H1 (cell line): ENCODE measurements around the gene HDAC6.

Source experiments
- CREB1 ChIP-seq: IDR thresholded peaks from 2 replicates; pipeline ENCODE4 v1.6.1; 2012; ENCODE audit warnings: inconsistent platforms
- CTCF ChIP-seq, 3 experiments: IDR thresholded peaks; 1 replicate in 2 of 3; 2 replicates in 1 of 3; pipeline versions ENCODE4 v1.5.1 to v1.6.1; 2011; ENCODE audit warnings: low read length in 3 of 3, mild to moderate bottlenecking in 3 of 3, inconsistent platforms in 2 of 3, low read depth in 1 of 3, moderate library complexity in 1 of 3; ENCODE audit not compliant: insufficient read depth in 1 of 3; ENCODE audit errors: control extremely low read depth in 1 of 3
- EGR1 ChIP-seq: IDR thresholded peaks from 2 replicates; pipeline ENCODE4 v1.6.1; 2011; ENCODE audit warnings: low read depth, low read length, borderline replicate concordance
- EP300 ChIP-seq, 2 experiments: IDR thresholded peaks; 1 replicate in 1 of 2; 2 replicates in 1 of 2; pipeline ENCODE4 v1.6.1; 2011 to 2012; ENCODE audit warnings: low read depth in 2 of 2, low read length in 2 of 2, mild to moderate bottlenecking in 2 of 2, borderline replicate concordance in 1 of 2, inconsistent platforms in 1 of 2, moderate library complexity in 1 of 2
- POLR2AphosphoS5 ChIP-seq: IDR thresholded peaks from 2 replicates; pipeline ENCODE4 v1.6.1; 2011; ENCODE audit warnings: low read depth, low read length
- POU5F1 ChIP-seq: IDR thresholded peaks from 2 replicates; pipeline ENCODE4 v1.6.1; 2011; ENCODE audit warnings: low read depth, mild to moderate bottlenecking, low read length, moderate library complexity
- ZNF274 ChIP-seq: IDR thresholded peaks from 2 replicates; pipeline ENCODE4 v1.7.0; 2012; ENCODE audit warnings: low read length, borderline replicate concordance; ENCODE audit errors: extremely low read depth
- TF ChIP-seq, protein P1 (sequence below): IDR thresholded peaks from 2 replicates; pipeline ENCODE4 v1.6.1; 2012; ENCODE audit warnings: inconsistent platforms

- TF ChIP-seq CTCF (IDR thresholded peaks at IDR 0.05; ENCODE audit: control extremely low read depth in 1 of 3, insufficient read depth in 1 of 3, low read depth in 1 of 3, low read length in 3 of 3), result no peak
- TF ChIP-seq EP300 (IDR thresholded peaks at IDR 0.05; ENCODE audit: borderline replicate concordance in 1 of 2, low read depth in 2 of 2, low read length in 2 of 2), result no peak
- no peak for TF ChIP-seq POLR2AphosphoS5
- TF ChIP-seq CREB1, result no peak
- no peak for TF ChIP-seq ZNF274
- TF ChIP-seq EGR1, result no peak
- TF ChIP-seq POU5F1, result no peak
- TF ChIP-seq, protein P1, sequence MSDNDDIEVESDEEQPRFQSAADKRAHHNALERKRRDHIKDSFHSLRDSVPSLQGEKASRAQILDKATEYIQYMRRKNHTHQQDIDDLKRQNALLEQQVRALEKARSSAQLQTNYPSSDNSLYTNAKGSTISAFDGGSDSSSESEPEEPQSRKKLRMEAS, result no peak
Observed at GRCh38 chrX:48772602-48773001, 29.3 kb upstream of the HDAC6 start.
